GM12872 (cell line): Measurements from ENCODE around the gene CHD6.

Source experiments
- TF ChIP-seq, protein P1 (sequence below): IDR thresholded peaks from 3 replicates; pipeline ENCODE4 v1.5.1; 2011; ENCODE audit warnings: low read depth, mild to moderate bottlenecking, low read length, moderate library complexity; ENCODE audit not compliant: insufficient read depth

The CHD6 gene

DNA sequence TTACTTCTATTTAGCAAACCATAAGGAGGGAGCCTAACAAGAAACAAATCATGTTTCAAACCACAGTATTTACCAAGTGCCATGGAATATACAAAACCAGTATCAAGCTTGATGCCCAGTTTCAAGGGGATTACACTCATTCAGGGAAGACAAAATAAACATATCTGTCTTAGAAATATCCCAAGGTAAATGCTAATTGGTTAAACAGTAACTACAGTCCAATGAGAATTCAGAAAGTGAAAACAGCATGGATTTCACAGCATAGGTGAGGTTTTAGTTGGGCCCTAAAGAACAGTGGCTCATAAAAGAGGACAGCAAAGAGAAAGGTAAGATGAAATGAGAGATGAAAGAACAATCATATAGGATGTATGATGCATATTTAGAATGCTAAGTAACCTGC, 110.3 kb downstream of the CHD6 start:
- TF ChIP-seq, protein P1, sequence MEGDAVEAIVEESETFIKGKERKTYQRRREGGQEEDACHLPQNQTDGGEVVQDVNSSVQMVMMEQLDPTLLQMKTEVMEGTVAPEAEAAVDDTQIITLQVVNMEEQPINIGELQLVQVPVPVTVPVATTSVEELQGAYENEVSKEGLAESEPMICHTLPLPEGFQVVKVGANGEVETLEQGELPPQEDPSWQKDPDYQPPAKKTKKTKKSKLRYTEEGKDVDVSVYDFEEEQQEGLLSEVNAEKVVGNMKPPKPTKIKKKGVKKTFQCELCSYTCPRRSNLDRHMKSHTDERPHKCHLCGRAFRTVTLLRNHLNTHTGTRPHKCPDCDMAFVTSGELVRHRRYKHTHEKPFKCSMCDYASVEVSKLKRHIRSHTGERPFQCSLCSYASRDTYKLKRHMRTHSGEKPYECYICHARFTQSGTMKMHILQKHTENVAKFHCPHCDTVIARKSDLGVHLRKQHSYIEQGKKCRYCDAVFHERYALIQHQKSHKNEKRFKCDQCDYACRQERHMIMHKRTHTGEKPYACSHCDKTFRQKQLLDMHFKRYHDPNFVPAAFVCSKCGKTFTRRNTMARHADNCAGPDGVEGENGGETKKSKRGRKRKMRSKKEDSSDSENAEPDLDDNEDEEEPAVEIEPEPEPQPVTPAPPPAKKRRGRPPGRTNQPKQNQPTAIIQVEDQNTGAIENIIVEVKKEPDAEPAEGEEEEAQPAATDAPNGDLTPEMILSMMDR: no peak

DNA sequence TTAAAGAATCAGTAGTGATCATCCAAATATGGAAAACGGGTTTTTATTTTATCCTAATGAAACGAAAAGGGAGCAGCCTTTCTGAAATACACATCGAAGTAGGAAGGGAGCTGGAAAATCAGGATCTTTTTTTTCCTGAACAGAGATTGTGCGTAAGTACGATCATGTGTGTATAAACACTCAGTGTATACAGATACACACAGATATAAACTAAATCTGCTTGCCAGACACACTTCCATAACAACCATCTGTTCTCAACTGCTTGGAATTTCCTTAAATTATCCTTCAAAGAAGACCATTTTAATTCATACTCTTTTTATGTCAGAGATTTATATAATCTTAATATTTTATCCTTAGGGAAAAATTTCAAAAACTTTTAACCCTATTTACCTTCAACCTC, 110.7 kb downstream of the CHD6 start:
- TF ChIP-seq, protein P1: no peak

DNA sequence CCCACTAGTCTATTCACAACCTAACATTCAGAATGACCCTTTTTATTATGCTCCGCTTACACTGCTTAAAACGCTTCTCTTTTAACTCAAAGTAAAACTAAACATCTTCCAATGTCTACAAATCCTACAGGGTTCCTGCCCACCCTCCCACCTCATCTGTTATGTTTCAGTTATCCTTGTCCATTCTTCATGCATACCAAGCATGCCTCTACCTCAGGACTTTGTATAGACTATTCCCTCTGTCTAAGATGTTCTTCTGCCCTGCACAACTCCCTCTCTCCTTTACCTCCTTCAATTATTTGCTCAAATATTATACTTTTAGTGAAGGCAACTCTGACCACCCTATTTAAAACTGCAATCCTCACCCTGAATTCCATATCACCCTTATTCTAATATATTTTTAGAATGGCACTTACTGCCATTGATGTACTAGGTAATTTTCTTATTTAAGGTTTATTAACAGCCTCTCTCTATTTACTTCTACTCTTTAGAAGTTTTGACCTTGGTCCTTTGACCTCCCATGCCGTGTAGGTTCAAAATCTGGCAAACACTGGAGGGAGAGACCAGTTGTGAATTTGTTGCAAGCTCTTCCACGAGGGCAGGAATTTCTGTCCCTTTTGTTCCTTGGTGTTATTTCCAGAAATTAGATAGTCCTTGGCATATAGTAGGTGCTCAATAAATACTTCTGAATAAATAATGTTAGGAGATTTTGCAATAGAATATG, 111.8 kb downstream of the CHD6 start:
- TF ChIP-seq, protein P1: no peak

DNA sequence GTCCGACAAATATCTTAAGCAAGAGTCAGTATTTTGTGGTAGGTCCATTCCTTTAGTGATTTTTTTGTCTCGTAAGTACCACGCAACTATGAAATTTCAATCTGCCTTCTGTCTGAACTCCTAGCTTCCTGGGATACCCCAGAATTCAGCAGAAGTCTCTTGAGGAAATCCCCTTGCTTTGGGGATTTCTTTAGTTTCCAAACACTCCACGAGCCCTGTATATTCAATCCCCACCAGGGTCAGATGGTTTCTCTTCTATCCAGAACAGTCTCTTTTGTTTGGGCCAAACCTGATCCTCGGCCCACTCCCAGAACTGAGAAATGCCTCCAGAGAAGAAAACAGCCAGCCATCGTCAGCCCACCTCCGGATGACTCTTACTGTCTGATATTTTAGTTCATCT, 113.0 kb downstream of the CHD6 start:
- TF ChIP-seq, protein P1: no peak

- TF ChIP-seq, protein P1: no peak
Observed at GRCh38 chr20:41501376-41501775, 116.8 kb downstream of the CHD6 start.

GRCh38 chr20:41499961-41500725, 118.0 kb downstream of the CHD6 start:
- TF ChIP-seq, protein P1: no peak

- TF ChIP-seq, protein P1: no peak
Observed at GRCh38 chr20:41499064-41499463, 119.1 kb downstream of the CHD6 start.
